ENCODE data around the gene LSAMP. TPM values are rescaled to one million over a fixed set of nuclear protein-coding genes. Genes with fewer than 3 reads are reported as not detected.

The LSAMP gene
- total and polyA plus RNA-seq, 2 of the 8 experiments (the other 6 are each of a cell fraction or from before 2014, with no cell fraction given), result 1.8 to 5.7 TPM

- Histone ChIP-seq H4K5ac (ENCODE audit: insufficient read length, low read depth, low read length) (no peak overlapping the region), H2AK5ac (ENCODE audit: low read depth, low read length) (no peak overlapping the region), H3K56ac (replicated peaks; ENCODE audit: insufficient read length, low read depth, low read length) (no peak overlapping the region), H2AFZ (ENCODE audit: low read length) (no peak overlapping the region), H4K91ac (replicated peaks; ENCODE audit: insufficient read length, low read length) (no peak overlapping the region), H3K79me1 (ENCODE audit: low read depth, low read length) (no peaks in the 10 kb centered on the region), H3K18ac (ENCODE audit: extremely low read depth, low read length) (no peak overlapping the region), H3K23me2 (ENCODE audit: low read depth, low read length) (no peaks in the 10 kb centered on the region), H3K27ac (ENCODE audit: low read depth, low read length) (no peak overlapping the region), H4K20me1 (replicated peaks in 1 of 2; ENCODE audit: control insufficient read depth in 1 of 2, insufficient read depth in 2 of 2, low read length in 2 of 2) (no peaks in the 10 kb centered on the region), H2BK120ac (replicated peaks; ENCODE audit: low read depth, low read length) (no peak overlapping the region), H3K14ac (ENCODE audit: insufficient read length) (no peak overlapping the region), H2BK5ac (ENCODE audit: low read depth, low read length) (no peak overlapping the region), H3K4me1 (replicated peaks in 1 of 4; ENCODE audit: control insufficient read depth in 3 of 4, insufficient read depth in 4 of 4, low read length in 3 of 4) (no peaks in the 10 kb centered on the region), H3K9ac (replicated peaks in 1 of 4; ENCODE audit: extremely low read depth in 1 of 4, low read depth in 3 of 4, low read length in 3 of 4) (no peak overlapping the region), H2BK12ac (ENCODE audit: low read depth, low read length) (no peak overlapping the region), H3K9me3 (ENCODE audit: insufficient read depth in 2 of 2, low read depth in 1 of 2, low read length in 1 of 2) (no peaks in the 10 kb centered on the region; a peak in 1 of 4 replicates), H3K36me3 (ENCODE audit: control insufficient read depth in 2 of 4, insufficient read depth in 4 of 4, low read length in 3 of 4) (no peaks in the 10 kb centered on the region), H3K4me3 (ENCODE audit: extremely low read depth in 1 of 4, insufficient read depth in 2 of 4, low read depth in 3 of 4, low read length in 4 of 4) (no peak overlapping the region), H3K27me3 (replicated peaks in 1 of 4; ENCODE audit: control insufficient read depth in 3 of 4, extremely low read depth in 1 of 4, insufficient read depth in 3 of 4, low read length in 3 of 4) (no peaks in the 10 kb centered on the region), H4K8ac (ENCODE audit: extremely low read depth, insufficient read depth, low read length) (no peak overlapping the region), H2BK20ac (ENCODE audit: low read length) (no peak overlapping the region), H3K23ac (ENCODE audit: insufficient read length) (no peak overlapping the region), H3K79me2 (ENCODE audit: control insufficient read depth in 1 of 2, insufficient read depth in 2 of 2, low read length in 2 of 2) (no peaks in the 10 kb centered on the region), H3K4me2 (ENCODE audit: insufficient read depth in 1 of 2, low read depth in 2 of 2, low read length in 2 of 2) (no peak overlapping the region), H3K4ac (replicated peaks; ENCODE audit: insufficient read length, low read depth, low read length) (no peak overlapping the region), H2BK15ac (ENCODE audit: low read length) (no peak overlapping the region)
- CTCF ChIA-PET (ENCODE audit: partially characterized antibody), result no interaction called here
- FAIRE-seq, result peak; percentile 36
- POLR2A ChIA-PET (ENCODE audit: partially characterized antibody), result no interaction called here
- no peak for DNase-seq (ENCODE audit: low read depth in 1 of 2, low spot score in 2 of 2)
- 84% methylated on average over 4 of the region's 4 CpGs; no CpG with 5 or more reads in 1 of the 2 experiments for WGBS, 2 experiments (ENCODE audit: extremely low coverage in 1 of 2, insufficient coverage in 1 of 2, insufficient read length in 1 of 2, insufficient replicate concordance in 2 of 2, low coverage in 1 of 2, low lambda C conversion rate in 2 of 2, missing lambda C conversion rate in 1 of 2)
- TF ChIP-seq TCF12 (IDR thresholded peaks at IDR 0.05; ENCODE audit: low read depth, low read length) (no peak), ASH2L (IDR thresholded peaks at IDR 0.05; ENCODE audit: low read length) (no peak), FOSL1 (IDR thresholded peaks at IDR 0.05; ENCODE audit: insufficient read depth, low read depth, low read length) (no peak), POU5F1 (IDR thresholded peaks at IDR 0.05; ENCODE audit: low read depth, low read length) (no peak), SP2 (IDR thresholded peaks at IDR 0.05; ENCODE audit: low read length) (no peak), RNF2 (IDR thresholded peaks at IDR 0.05; ENCODE audit: borderline replicate concordance, low read depth, low read length, missing control alignments, poor library complexity, severe bottlenecking) (no peak), POLR2A (IDR thresholded peaks at IDR 0.05; ENCODE audit: control extremely low read depth in 1 of 2, low read depth in 2 of 2, low read length in 2 of 2) (no peak), CTCF (IDR thresholded peaks at IDR 0.05; ENCODE audit: control extremely low read depth in 1 of 3, insufficient read depth in 1 of 3, low read depth in 1 of 3, low read length in 3 of 3) (no peak), GTF2F1 (IDR thresholded peaks at IDR 0.05; ENCODE audit: borderline replicate concordance, low read depth, low read length) (no peak), JUN (IDR thresholded peaks at IDR 0.05; ENCODE audit: low read depth, low read length) (no peak), ATF2 (IDR thresholded peaks at IDR 0.05; ENCODE audit: low read length) (no peak)
These were observed 228.5 kb downstream of the LSAMP start for GRCh38 chr3:116216761-116217160.

All from H1 (cell line).